Measurements from ENCODE around the gene TMEM59L.

Gene TMEM59L

DNA sequence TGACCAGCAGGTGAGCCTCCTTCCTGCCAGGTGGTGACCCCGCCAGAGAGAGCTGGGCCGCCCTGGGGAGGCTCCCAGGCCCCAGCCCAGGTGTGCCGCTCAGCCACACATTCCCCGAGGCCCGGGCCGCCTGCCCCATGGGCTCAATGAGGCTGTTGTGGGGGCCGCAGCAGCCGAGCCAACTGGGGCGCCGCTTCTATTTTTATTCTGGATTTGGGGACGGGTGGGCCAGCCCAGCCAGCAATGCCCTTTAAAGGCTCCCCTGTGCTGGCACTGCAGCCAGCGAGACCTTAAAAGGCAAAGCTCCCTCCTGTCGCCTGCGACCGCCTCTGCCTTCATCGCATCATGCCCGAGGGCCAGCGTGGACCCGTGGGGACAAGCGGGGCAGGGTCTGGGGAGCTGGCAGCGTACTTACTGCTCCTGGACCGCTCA lies 53.1 kb downstream of the TMEM59L start:
- no peak for DNase-seq (ENCODE audit: low read depth, low spot score)
- ChIA-PET POLR2A (no interaction called here), CTCF (no interaction called here)
- no peak overlapping the region for H3K4me3 ChIP-seq (ENCODE audit: low read depth, low read length)
- TF ChIP-seq, protein P1, sequence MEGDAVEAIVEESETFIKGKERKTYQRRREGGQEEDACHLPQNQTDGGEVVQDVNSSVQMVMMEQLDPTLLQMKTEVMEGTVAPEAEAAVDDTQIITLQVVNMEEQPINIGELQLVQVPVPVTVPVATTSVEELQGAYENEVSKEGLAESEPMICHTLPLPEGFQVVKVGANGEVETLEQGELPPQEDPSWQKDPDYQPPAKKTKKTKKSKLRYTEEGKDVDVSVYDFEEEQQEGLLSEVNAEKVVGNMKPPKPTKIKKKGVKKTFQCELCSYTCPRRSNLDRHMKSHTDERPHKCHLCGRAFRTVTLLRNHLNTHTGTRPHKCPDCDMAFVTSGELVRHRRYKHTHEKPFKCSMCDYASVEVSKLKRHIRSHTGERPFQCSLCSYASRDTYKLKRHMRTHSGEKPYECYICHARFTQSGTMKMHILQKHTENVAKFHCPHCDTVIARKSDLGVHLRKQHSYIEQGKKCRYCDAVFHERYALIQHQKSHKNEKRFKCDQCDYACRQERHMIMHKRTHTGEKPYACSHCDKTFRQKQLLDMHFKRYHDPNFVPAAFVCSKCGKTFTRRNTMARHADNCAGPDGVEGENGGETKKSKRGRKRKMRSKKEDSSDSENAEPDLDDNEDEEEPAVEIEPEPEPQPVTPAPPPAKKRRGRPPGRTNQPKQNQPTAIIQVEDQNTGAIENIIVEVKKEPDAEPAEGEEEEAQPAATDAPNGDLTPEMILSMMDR (IDR thresholded peaks at IDR 0.05; ENCODE audit: insufficient read depth, low read length, missing control alignments) = no peak

DNA sequence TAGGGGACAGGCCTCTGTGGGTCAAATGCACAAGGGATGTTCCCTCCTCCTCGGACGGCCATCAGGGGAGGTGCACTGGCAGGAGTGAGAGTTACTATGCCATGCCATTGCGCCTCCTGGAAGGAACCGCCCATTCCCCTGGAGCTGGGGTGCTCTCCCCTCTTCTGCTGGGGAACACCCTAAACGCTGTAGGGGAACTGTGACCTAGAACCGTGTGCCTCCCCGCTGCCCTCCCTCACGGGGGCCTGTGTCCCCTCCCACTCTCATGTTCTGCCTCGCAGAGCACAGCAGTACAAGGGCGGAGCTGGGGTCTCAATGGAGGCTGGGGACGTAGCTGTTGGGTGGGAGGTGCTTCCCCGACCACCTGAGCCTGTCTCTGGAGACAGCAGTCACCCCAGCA lies 53.6 kb downstream of the TMEM59L start:
- no peak overlapping the region for H3K4me3 ChIP-seq (ENCODE audit: low read depth, low read length)
- DNase-seq (ENCODE audit: low read depth, low spot score) = no peak
- ChIA-PET CTCF (no interaction called here), POLR2A (no interaction called here)
- TF ChIP-seq, protein P1 (IDR thresholded peaks at IDR 0.05; ENCODE audit: insufficient read depth, low read length, missing control alignments) = no peak

DNA sequence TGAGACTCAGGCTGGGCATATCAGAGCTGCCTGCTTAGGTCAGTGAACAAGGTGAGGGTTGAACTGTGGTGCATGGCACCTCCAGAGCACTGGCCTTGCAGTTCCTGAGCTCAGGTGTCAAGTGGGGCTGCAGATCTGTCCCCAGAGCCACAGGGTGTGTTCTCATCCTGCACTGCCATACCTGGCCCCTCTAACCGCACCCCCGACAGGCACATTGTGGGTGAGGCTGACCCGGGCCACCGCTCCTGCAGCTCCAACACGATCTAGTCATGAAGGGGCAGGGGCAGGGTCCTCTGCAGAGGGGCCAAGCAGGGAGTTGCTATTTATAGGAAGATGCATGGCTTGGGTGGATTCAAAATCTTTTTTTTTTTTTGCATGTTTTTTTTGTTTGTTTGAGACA lies 54.1 kb downstream of the TMEM59L start:
- DNase-seq (ENCODE audit: low read depth, low spot score) = no peak
- ChIA-PET POLR2A (no interaction called here), CTCF (no interaction called here)
- TF ChIP-seq, protein P1 (IDR thresholded peaks at IDR 0.05; ENCODE audit: insufficient read depth, low read length, missing control alignments) = no peak
- no peak overlapping the region for H3K4me3 ChIP-seq (ENCODE audit: low read depth, low read length)

DNA sequence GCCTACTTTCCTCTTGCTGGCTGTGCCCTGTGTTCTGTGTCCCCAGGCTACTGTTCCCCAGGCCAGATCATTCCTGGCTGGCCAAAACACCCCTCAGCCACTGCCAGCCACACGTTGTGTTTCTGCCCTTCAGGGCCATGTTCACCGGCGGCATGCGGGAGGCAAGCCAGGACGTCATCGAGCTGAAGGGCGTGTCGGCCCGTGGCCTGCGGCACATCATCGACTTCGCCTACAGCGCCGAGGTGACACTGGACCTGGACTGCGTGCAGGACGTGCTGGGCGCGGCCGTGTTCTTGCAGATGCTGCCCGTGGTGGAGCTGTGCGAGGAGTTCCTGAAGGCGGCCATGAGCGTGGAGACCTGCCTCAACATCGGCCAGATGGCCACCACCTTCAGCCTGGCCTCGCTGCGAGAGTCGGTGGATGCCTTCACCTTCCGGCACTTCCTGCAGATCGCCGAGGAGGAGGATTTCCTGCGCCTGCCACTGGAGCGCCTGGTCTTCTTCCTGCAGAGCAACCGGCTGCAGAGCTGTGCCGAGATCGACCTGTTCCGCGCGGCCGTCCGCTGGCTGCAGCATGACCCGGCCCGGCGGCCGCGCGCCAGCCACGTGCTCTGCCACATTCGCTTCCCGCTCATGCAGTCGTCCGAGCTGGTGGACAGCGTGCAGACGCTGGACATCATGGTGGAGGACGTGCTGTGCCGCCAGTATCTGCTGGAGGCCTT lies 55.0 kb downstream of the TMEM59L start:
- ChIA-PET POLR2A (no interaction called here), CTCF (no interaction called here)
- TF ChIP-seq, protein P1 (IDR thresholded peaks at IDR 0.05; ENCODE audit: insufficient read depth, low read length, missing control alignments) = no peak
- no peak overlapping the region for H3K4me3 ChIP-seq (ENCODE audit: low read depth, low read length)
- DNase-seq (ENCODE audit: low read depth, low spot score) = no peak

DNA sequence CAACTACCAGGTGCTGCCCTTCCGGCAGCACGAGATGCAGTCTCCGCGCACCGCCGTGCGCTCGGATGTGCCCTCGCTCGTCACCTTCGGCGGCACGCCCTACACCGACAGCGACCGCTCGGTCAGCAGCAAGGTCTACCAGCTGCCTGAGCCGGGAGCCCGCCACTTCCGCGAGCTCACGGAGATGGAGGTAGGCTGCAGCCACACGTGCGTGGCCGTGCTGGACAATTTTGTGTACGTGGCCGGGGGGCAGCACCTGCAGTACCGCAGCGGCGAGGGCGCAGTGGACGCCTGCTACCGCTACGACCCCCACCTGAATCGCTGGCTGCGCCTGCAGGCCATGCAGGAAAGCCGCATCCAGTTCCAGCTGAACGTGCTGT lies 55.6 kb downstream of the TMEM59L start:
- DNase-seq (ENCODE audit: low read depth, low spot score) = no peak
- TF ChIP-seq, protein P1 (IDR thresholded peaks at IDR 0.05; ENCODE audit: insufficient read depth, low read length, missing control alignments) = no peak
- no peak overlapping the region for H3K4me3 ChIP-seq (ENCODE audit: low read depth, low read length)
- ChIA-PET POLR2A (no interaction called here), CTCF (no interaction called here)

DNA sequence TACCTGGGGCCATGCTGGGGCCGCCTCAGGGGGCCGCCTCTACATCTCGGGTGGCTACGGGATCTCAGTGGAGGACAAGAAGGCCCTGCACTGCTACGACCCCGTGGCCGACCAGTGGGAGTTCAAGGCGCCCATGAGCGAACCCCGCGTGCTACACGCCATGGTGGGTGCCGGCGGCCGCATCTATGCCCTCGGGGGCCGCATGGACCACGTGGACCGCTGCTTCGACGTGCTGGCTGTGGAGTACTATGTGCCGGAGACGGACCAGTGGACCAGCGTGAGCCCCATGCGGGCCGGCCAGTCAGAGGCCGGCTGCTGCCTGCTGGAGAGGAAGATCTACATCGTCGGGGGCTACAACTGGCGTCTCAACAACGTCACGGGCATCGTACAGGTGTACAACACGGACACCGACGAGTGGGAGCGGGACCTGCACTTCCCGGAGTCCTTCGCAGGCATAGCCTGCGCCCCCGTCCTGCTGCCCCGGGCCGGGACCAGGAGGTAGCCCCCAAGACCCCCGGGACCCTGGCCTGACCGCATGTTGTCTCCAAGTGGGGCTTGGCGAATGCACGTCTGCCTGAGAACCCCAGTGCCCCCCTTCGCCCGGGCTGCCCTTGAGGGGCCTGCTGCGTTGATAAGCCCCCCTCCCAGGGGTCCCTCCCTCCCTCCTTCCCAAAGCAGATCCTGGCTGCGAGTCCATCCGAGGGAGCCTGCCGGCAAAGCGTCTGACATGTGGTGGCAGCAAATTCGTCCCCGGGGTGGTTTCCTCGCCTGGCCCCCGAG lies 56.3 kb downstream of the TMEM59L start:
- no peak overlapping the region for H3K4me3 ChIP-seq (ENCODE audit: low read depth, low read length)
- POLR2A ChIA-PET = no interaction called here
- TF ChIP-seq, protein P1 (IDR thresholded peaks at IDR 0.05; ENCODE audit: insufficient read depth, low read length, missing control alignments) = no peak
- CTCF ChIA-PET = interaction anchor here (0.5 kb wide), 1 partner anchor 315 kb away, joined by 3 read pairs; no protein-coding TSS in a partner anchor
- DNase-seq (ENCODE audit: low read depth, low spot score) = no peak
